GM12878 (cell line): Measurements from ENCODE around the gene L1CAM. TPM values are rescaled to one million over a fixed set of nuclear protein-coding genes. Genes with fewer than 3 reads are reported as not detected.

Source experiments
- ATAC-seq: fragments of 200-7000 bp; cut with Tn5 transposase; 3 replicates; pipeline ENCODE4 v1.9.1; 2020; ENCODE audit warnings: mild to moderate bottlenecking, moderate library complexity
- BruUV-seq: library from RNA; stranded (reverse); fragments of 400-500 nt; replicated peaks from 2 replicates; lab custom pipeline; 2021; lab: Mats Ljungman, UMichigan
- CTCF ChIA-PET: fragments of 300-600 bp; sonication (Branson Sonifier 250); formaldehyde crosslinking; extraction: SDS; loops from one replicate; lab custom pipeline; 2021; ENCODE audit warnings: inconsistent platforms; lab: Yijun Ruan, JAX
- POLR2A ChIA-PET: fragments of 350-600 bp; formaldehyde crosslinking; extraction: SDS; loops from one replicate; lab custom pipeline; 2021; ENCODE audit warnings: inconsistent platforms; lab: Charles Lee
- RAD21 ChIA-PET: fragments of 300-600 bp; sonication (Branson Sonifier 250); formaldehyde crosslinking; loops from one replicate; lab custom pipeline; 2023; ENCODE audit warnings: antibody characterized with exemption; ENCODE audit not compliant: unreplicated experiment; lab: Charles Lee
- SMC1A ChIA-PET: fragments of 300-600 bp; sonication (Branson Sonifier 250); formaldehyde crosslinking; loops from one replicate; lab custom pipeline; 2023; ENCODE audit not compliant: unreplicated experiment, uncharacterized antibody; lab: Charles Lee
- DNase-seq: peaks from one replicate; pipeline ENCODE4 v3.0.0-alpha.2; 2011; ENCODE audit warnings: low read depth, low spot score
- FAIRE-seq: peaks from 3 replicates; lab custom pipeline; 2011; peaks lifted over from hg19 to GRCh38; lab: Jason Lieb, UNC
- H2AFZ ChIP-seq: 2 replicates; pipeline ENCODE4 v1.6.0; 2011; ENCODE audit warnings: low read depth, low read length, control low read depth; ENCODE audit not compliant: control insufficient read depth
- H3K27ac ChIP-seq: 2 replicates; pipeline ENCODE4 v1.5.1; 2011; ENCODE audit warnings: control low read depth; ENCODE audit not compliant: control insufficient read depth, insufficient read depth
- H3K27me3 ChIP-seq, 2 experiments: replicated peaks in 1 of 2; 2 replicates each; pipeline versions ENCODE4 v1.6.0 to v1.6.1; 2011; ENCODE audit warnings: low read length in 1 of 2; ENCODE audit not compliant: control insufficient read depth in 2 of 2, insufficient read depth in 2 of 2
- H3K36me3 ChIP-seq, 2 experiments: 2 replicates each; pipeline ENCODE4 v1.5.1; 2011; ENCODE audit warnings: low read length in 1 of 2; ENCODE audit not compliant: control insufficient read depth in 2 of 2, insufficient read depth in 2 of 2
- H3K4me1 ChIP-seq: 2 replicates; pipeline ENCODE4 v1.6.1; 2011; ENCODE audit warnings: mild to moderate bottlenecking, low read length, moderate library complexity, mixed read lengths; ENCODE audit not compliant: control insufficient read depth, insufficient read depth
- H3K4me2 ChIP-seq: 2 replicates; pipeline ENCODE4 v1.6.0; 2011; ENCODE audit warnings: control low read depth; ENCODE audit not compliant: control insufficient read depth, insufficient read depth
- H3K4me3 ChIP-seq: fragments of 200-600 bp; sonication (generic); 2 replicates; pipeline ENCODE4 v1.5.1; 2016
- H3K79me2 ChIP-seq: 2 replicates; pipeline ENCODE4 v1.6.0; 2011; ENCODE audit warnings: low read length; ENCODE audit not compliant: control insufficient read depth, insufficient read depth
- H3K9ac ChIP-seq: 2 replicates; pipeline ENCODE4 v1.8.0; 2011; ENCODE audit warnings: low read length, control low read depth, mixed read lengths; ENCODE audit not compliant: control insufficient read depth, insufficient read depth
- H3K9me3 ChIP-seq: replicated peaks from 3 replicates; pipeline ENCODE4 v1.5.1; 2011; ENCODE audit warnings: mild to moderate bottlenecking, low read length; ENCODE audit not compliant: control insufficient read depth, insufficient read depth
- H4K20me1 ChIP-seq: 2 replicates; pipeline ENCODE4 v1.6.0; 2011; ENCODE audit not compliant: control insufficient read depth, insufficient read depth
- BHLHE40 ChIP-seq, 2 experiments: fragments of 450-650 bp in 1 of 2; IDR thresholded peaks; 2 replicates each; pipeline ENCODE4 v1.6.1; 2011 to 2017; ENCODE audit warnings: low read depth in 2 of 2, borderline replicate concordance in 1 of 2, improper control_type of control experiment in 1 of 2, low read length in 1 of 2, mild to moderate bottlenecking in 1 of 2
- CREB1 ChIP-seq: IDR thresholded peaks from 2 replicates; pipeline ENCODE4 v1.6.1; 2012; ENCODE audit warnings: low read depth, mild to moderate bottlenecking, inconsistent platforms
- EGR1 ChIP-seq, 2 experiments: IDR thresholded peaks; 1 replicate in 1 of 2; 2 replicates in 1 of 2; pipeline ENCODE4 v1.6.1; 2011 to 2012; ENCODE audit warnings: low read depth in 2 of 2, low read length in 2 of 2, borderline replicate concordance in 1 of 2, mild to moderate bottlenecking in 1 of 2, moderate library complexity in 1 of 2
- EZH2 ChIP-seq: IDR thresholded peaks from 2 replicates; pipeline ENCODE4 v1.6.1; 2012; ENCODE audit warnings: low read depth, mild to moderate bottlenecking, control low read depth, inconsistent platforms, low read length, borderline replicate concordance; ENCODE audit not compliant: control insufficient read depth
- HDGF ChIP-seq: fragments of 450-650 bp; IDR thresholded peaks from 2 replicates; pipeline ENCODE4 v1.6.1; 2016; ENCODE audit warnings: antibody characterized with exemption
- IKZF1 ChIP-seq: fragments of 450-650 bp; conservative IDR thresholded peaks from 2 replicates; pipeline ENCODE4 v1.6.1; 2017; ENCODE audit warnings: antibody characterized with exemption, mild to moderate bottlenecking
- IKZF2 ChIP-seq, 2 experiments: fragments of 450-650 bp; IDR thresholded peaks; 2 replicates each; pipeline ENCODE4 v1.6.1; 2017; ENCODE audit warnings: mild to moderate bottlenecking in 2 of 2, moderate library complexity in 2 of 2
- MEF2B ChIP-seq: fragments of 450-650 bp; IDR thresholded peaks from 2 replicates; pipeline ENCODE4 v1.6.1; 2018; ENCODE audit warnings: mild to moderate bottlenecking, moderate library complexity; ENCODE audit not compliant: partially characterized antibody, poor library complexity, severe bottlenecking
- NR2C1 ChIP-seq: fragments of 450-650 bp; IDR thresholded peaks from 2 replicates; pipeline ENCODE4 v1.6.1; 2017; ENCODE audit warnings: antibody characterized with exemption, mild to moderate bottlenecking, moderate library complexity
- PAX8 ChIP-seq: fragments of 450-650 bp; IDR thresholded peaks from 2 replicates; pipeline ENCODE4 v1.6.1; 2017; ENCODE audit warnings: mild to moderate bottlenecking, moderate library complexity
- RELB ChIP-seq: fragments of 450-650 bp; IDR thresholded peaks from 2 replicates; pipeline ENCODE4 v1.6.1; 2017; ENCODE audit warnings: low read depth, mild to moderate bottlenecking, moderate library complexity
- TARDBP ChIP-seq: IDR thresholded peaks from 2 replicates; pipeline ENCODE4 v1.6.1; 2016; ENCODE audit warnings: borderline replicate concordance
- TBL1XR1 ChIP-seq: IDR thresholded peaks from 2 replicates; pipeline ENCODE4 v1.6.1; 2012; ENCODE audit warnings: low read depth, low read length, improper control_type of control experiment
- TCF12 ChIP-seq: IDR thresholded peaks from 2 replicates; pipeline ENCODE4 v1.6.1; 2011; ENCODE audit warnings: low read depth, mild to moderate bottlenecking, low read length
- WGBS: methylation state at CpG from one replicate; pipeline ENCODE4 v1.1.6; 2016; ENCODE audit warnings: low lambda C conversion rate; ENCODE audit not compliant: insufficient replicate concordance, insufficient coverage; ENCODE audit errors: missing lambda C conversion rate; 5-methylcytosine and 5-hydroxymethylcytosine counted together
- in situ Hi-C: fragments of 300-500 bp; cut with MboI; formaldehyde crosslinking; loops from 9 replicates; pipeline ENCODE4 v1.14.3; 2018; ENCODE audit warnings: mixed read lengths
- intact Hi-C: fragments of 100-400 bp; cut with micrococcal nuclease; formaldehyde crosslinking; loops from one replicate; pipeline ENCODE4 v1.14.2; 2022; ENCODE audit not compliant: unreplicated experiment
- polyA plus RNA-seq, 11 experiments: library from polyadenylated mRNA; depleted of rRNA in 4 of 11; unstranded in 6 of 11; stranded (reverse) in 5 of 11; fragments of >200 nt; fragmentation: Nextera tagmentation in 4 of 11; fragmentation: Illumina TruSeq in 1 of 11; extraction: Ambion mirVana in 4 of 11; extraction: Trizol in 1 of 11; gene quantifications; 1 replicate in 1 of 11; 2 replicates in 10 of 11; pipeline versions ENCODE4 v1.2.1 to v1.2.3, GENCODE V29; 2011 to 2016; ENCODE audit warnings: inconsistent platforms in 2 of 11, missing spikeins in 2 of 11, low read depth in 1 of 11
- total RNA-seq, 4 experiments: library from RNA; depleted of rRNA in 3 of 4; stranded (reverse); fragments of >200 nt in 3 of 4; fragmentation: Illumina TruSeq in 1 of 4; extraction: Trizol in 1 of 4; gene quantifications; 2 replicates each; pipeline versions ENCODE4 v1.2.1 to v1.2.3, GENCODE V29; 2013 to 2021

The L1CAM gene
- total and polyA plus RNA-seq, 10 of the 15 experiments (the other 5 are each of a cell fraction or from before 2014, with no cell fraction given) = 0.01 to 0.64 (median 0.09) TPM; not detected in 5

- no peak overlapping the region for H3K9ac ChIP-seq
Measured at GRCh38 chrX:153901753-153902140, 15.8 kb upstream of the L1CAM start.

GRCh38 chrX:153900831-153901752 is 15.1 kb upstream of the L1CAM start:
- no peaks in the 10 kb centered on the region for H3K27me3 ChIP-seq
- peaks cover 9% of the 10 kb centered on the region for H3K4me1 ChIP-seq
- ChIA-PET CTCF (interaction anchor here (0.9 to 1.0 kb wide), 3 partner anchors 12 to 46 kb away, joined by 3 to 6 read pairs (median 3); no protein-coding TSS in a partner anchor), RAD21 (interaction anchor here (1.1 kb wide), 1 partner anchor 24 kb away, joined by 4 read pairs; no protein-coding TSS in a partner anchor), SMC1A (interaction anchor here (0.8 to 1.9 kb wide), 2 partner anchors 11 to 24 kb away, joined by 4 to 5 read pairs; no protein-coding TSS in a partner anchor), POLR2A (interaction anchor here (1.0 to 1.6 kb wide), 4 partner anchors 8 to 26 kb away, joined by 3 to 7 read pairs (median 4); no protein-coding TSS in a partner anchor)
- in situ Hi-C loops = no loop called here
- H3K79me2 ChIP-seq = no peaks in the 10 kb centered on the region
- H4K20me1 ChIP-seq = no peaks in the 10 kb centered on the region
- intact Hi-C loops = no loop called here
- no peaks in the 10 kb centered on the region; the same call in 2 of the 3 replicates for H3K9me3 ChIP-seq
- peak; percentile 55 for DNase-seq
- ATAC-seq = peak; percentile 91
- H3K36me3 ChIP-seq = no peaks in the 10 kb centered on the region
- H3K4me2 ChIP-seq = peak overlapping the region; percentile 4; the same call in 1 of the 2 replicates
- H3K27ac ChIP-seq = no peak overlapping the region
- 36% methylated on average over 23 of the region's 26 CpGs for WGBS
- FAIRE-seq = peak; percentile 84
- H3K4me3 ChIP-seq = no peak overlapping the region
- no peak overlapping the region for H3K9ac ChIP-seq
- no TSS peak for BruUV-seq
- H2AFZ ChIP-seq = no peak overlapping the region
- TF ChIP-seq NR2C1 = no peak
- no peak for TF ChIP-seq EZH2
- peak in 1 of 2 experiments; percentile 66; a peak in 1 of 3 replicates for TF ChIP-seq EGR1 (IDR thresholded peaks at IDR 0.05; ENCODE audit: borderline replicate concordance in 1 of 2, low read depth in 2 of 2, low read length in 2 of 2)
- peak; percentile 40 to 44; a peak in 1 of 4 replicates for TF ChIP-seq IKZF2 (IDR thresholded peaks at IDR 0.05)
- TF ChIP-seq TCF12 = peak; percentile 81
- TF ChIP-seq IKZF1 = peak; percentile 58; the same call in 1 of the 2 replicates
- peak; percentile 92 to 93 for TF ChIP-seq BHLHE40 (IDR thresholded peaks at IDR 0.05; ENCODE audit: borderline replicate concordance in 1 of 2, low read depth in 2 of 2, low read length in 1 of 2)
- TF ChIP-seq TARDBP = peak; percentile 18; the same call in 1 of the 2 replicates
- peak; percentile 45 for TF ChIP-seq MEF2B
- peak; percentile 85 for TF ChIP-seq RELB
- no peak for TF ChIP-seq CREB1
- no peak for TF ChIP-seq TBL1XR1

More at GRCh38 chrX:153901753-153902140, 15.8 kb upstream of the L1CAM start:
- ChIA-PET RAD21 (no interaction called here), POLR2A (no interaction called here), SMC1A (no interaction called here), CTCF (no interaction called here)
- H3K36me3 ChIP-seq = no peaks in the 10 kb centered on the region
- WGBS = 56% methylated on average over 8 of the region's 8 CpGs
- peaks cover 9% of the 10 kb centered on the region for H3K4me1 ChIP-seq
- H3K79me2 ChIP-seq = no peaks in the 10 kb centered on the region
- no peaks in the 10 kb centered on the region; the same call in 2 of the 3 replicates for H3K9me3 ChIP-seq
- H4K20me1 ChIP-seq = no peaks in the 10 kb centered on the region
- no peak overlapping the region for H3K4me3 ChIP-seq
- intact Hi-C loops = no loop called here
- H3K4me2 ChIP-seq = no peak overlapping the region
- BruUV-seq = no TSS peak
- TF ChIP-seq PAX8 (no peak), HDGF (0 out of 2 replicates have a peak, but pooled peaks have one; percentile 8)
- no peak overlapping the region for H2AFZ ChIP-seq
- no peak for FAIRE-seq
- no peak for ATAC-seq
- in situ Hi-C loops = no loop called here
- H3K27me3 ChIP-seq = no peaks in the 10 kb centered on the region
- no peak overlapping the region for H3K27ac ChIP-seq
- DNase-seq = no peak
